ENCODE measurements around the gene GIMAP7.

GRCh38 chr7:150502519-150502918 lies 12.2 kb upstream of the GIMAP7 start:
- TF ChIP-seq EZH2 (IDR thresholded peaks at IDR 0.05; ENCODE audit: insufficient read depth, poor library complexity, severe bottlenecking), result no peak
- TF ChIP-seq EZH2phosphoT487 (IDR thresholded peaks at IDR 0.05; ENCODE audit: insufficient read depth, low read depth), result no peak

Measured in GM23248 (cell line).